ENCODE data around the gene NELL1. TPM values are rescaled to one million over a fixed set of nuclear protein-coding genes. Genes with fewer than 3 reads are reported as not detected.

NELL1 gene
- total and polyA plus RNA-seq, 10 donors = 0.20 TPM; not detected in 9

- H3K4me3 ChIP-seq = no peak overlapping the region
- no peaks in the 10 kb centered on the region for H3K27me3 ChIP-seq (replicated peaks in 1 of 7)
- no peak overlapping the region for H3K27ac ChIP-seq
- intact Hi-C loops (cut with DNase I; ENCODE audit: low total_unique reads) = no loop called here
- WGBS, 5 donors = 57 to 89% (median 70%) methylated on average over 4 of the region's 4 CpGs
- H3K9me3 ChIP-seq = peaks cover 0 to 28% (median 13%) of the 10 kb centered on the region in 8 donors
- H3K4me1 ChIP-seq = no peaks in the 10 kb centered on the region
- H3K36me3 ChIP-seq = no peaks in the 10 kb centered on the region
- TF ChIP-seq POLR2AphosphoS5 (IDR thresholded peaks at IDR 0.05) (no peak), POLR2A (IDR thresholded peaks at IDR 0.05) (no peak)
- TF ChIP-seq, protein P1, sequence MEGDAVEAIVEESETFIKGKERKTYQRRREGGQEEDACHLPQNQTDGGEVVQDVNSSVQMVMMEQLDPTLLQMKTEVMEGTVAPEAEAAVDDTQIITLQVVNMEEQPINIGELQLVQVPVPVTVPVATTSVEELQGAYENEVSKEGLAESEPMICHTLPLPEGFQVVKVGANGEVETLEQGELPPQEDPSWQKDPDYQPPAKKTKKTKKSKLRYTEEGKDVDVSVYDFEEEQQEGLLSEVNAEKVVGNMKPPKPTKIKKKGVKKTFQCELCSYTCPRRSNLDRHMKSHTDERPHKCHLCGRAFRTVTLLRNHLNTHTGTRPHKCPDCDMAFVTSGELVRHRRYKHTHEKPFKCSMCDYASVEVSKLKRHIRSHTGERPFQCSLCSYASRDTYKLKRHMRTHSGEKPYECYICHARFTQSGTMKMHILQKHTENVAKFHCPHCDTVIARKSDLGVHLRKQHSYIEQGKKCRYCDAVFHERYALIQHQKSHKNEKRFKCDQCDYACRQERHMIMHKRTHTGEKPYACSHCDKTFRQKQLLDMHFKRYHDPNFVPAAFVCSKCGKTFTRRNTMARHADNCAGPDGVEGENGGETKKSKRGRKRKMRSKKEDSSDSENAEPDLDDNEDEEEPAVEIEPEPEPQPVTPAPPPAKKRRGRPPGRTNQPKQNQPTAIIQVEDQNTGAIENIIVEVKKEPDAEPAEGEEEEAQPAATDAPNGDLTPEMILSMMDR (IDR thresholded peaks at IDR 0.05 in 8 of 11, conservative IDR thresholded peaks at IDR 0.05 in 3 of 11) = no peak
- no peak for DNase-seq
Measured at GRCh38 chr11:21494946-21495345, 825.6 kb downstream of the NELL1 start.

DNA sequence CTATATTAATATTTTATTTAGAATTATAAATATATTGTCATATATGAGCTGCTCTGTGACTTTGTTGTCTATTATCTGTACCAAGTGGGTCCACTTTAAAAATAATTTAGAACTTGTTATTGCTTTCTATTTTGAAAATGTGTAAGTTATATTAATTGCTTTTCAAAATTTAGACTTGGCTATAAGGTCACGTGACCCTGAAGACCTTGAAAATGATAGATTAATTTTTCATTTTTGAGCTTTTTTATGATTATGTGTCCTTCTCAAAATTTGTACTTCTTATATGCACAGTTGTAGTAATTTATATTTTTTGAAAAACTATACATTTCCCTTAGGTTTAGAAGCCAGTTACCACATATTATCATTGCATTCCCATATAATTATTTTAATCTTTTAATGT lies 826.5 kb downstream of the NELL1 start:
- Histone ChIP-seq H3K36me3 (no peaks in the 10 kb centered on the region), H3K4me3 (no peak overlapping the region), H3K27ac (no peak overlapping the region), H3K9me3 (peaks cover 0 to 19% (median 6%) of the 10 kb centered on the region in 8 donors), H3K4me1 (no peaks in the 10 kb centered on the region), H3K27me3 (replicated peaks in 1 of 7) (no peaks in the 10 kb centered on the region)
- WGBS, 5 donors = 88 to 96% (median 91%) methylated on average over 1 of the region's 1 CpG
- intact Hi-C loops (cut with DNase I; ENCODE audit: low total_unique reads) = no loop called here
- TF ChIP-seq POLR2AphosphoS5 (IDR thresholded peaks at IDR 0.05) (no peak), POLR2A (IDR thresholded peaks at IDR 0.05) (no peak)
- TF ChIP-seq, protein P1 (IDR thresholded peaks at IDR 0.05 in 8 of 11, conservative IDR thresholded peaks at IDR 0.05 in 3 of 11) = no peak
- no peak for DNase-seq

DNA sequence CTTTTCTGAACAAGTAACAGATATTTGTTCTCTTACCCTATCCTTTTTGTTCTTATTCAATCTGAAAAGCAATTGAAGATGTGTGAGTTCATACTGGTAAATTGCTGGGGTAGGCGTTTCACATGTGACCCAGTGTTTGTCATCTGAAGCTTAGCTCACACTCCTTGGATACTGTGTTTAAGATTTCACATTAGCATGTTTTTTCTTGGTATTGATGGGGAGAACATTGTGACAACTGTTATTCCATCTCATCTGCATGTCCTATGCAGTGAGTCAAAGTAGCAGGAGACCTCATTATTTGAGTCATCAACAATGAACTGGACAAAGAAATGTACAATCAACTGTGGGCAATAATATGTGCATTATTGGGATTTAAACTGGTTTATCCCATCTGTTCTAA lies 831.9 kb downstream of the NELL1 start:
- H3K4me1 ChIP-seq = no peaks in the 10 kb centered on the region
- no peaks in the 10 kb centered on the region for H3K27me3 ChIP-seq (replicated peaks in 1 of 7)
- 61 to 78% (median 72%) methylated on average over 1 of the region's 1 CpG for WGBS, 5 donors
- peaks cover 0 to 3% (median 0%) of the 10 kb centered on the region in 8 donors for H3K9me3 ChIP-seq
- no peak for DNase-seq
- no peak overlapping the region for H3K27ac ChIP-seq
- intact Hi-C loops (cut with DNase I; ENCODE audit: low total_unique reads) = no loop called here
- TF ChIP-seq POLR2AphosphoS5 (IDR thresholded peaks at IDR 0.05) = no peak
- TF ChIP-seq, protein P1 (IDR thresholded peaks at IDR 0.05 in 8 of 11, conservative IDR thresholded peaks at IDR 0.05 in 3 of 11) = no peak
- no peak for TF ChIP-seq POLR2A (IDR thresholded peaks at IDR 0.05)
- H3K36me3 ChIP-seq = no peaks in the 10 kb centered on the region
- H3K4me3 ChIP-seq = no peak overlapping the region

DNA sequence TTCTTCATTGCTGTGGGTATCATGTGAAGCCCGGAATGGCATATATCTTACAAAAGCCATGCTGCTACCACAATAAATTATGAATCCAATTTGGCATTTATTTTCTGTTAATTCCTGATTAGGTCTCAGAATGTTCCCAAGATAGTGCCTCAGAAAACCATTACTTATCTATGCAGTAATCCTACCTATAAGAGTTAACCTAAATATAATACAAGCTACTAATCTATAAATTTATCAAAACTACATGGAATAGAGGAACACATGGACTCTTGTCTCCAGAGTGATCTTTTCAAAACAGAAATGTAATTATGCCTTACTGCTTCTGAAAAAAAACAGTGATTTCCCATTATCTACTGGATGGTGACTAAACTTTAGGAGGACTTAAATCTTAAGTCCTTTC lies 835.7 kb downstream of the NELL1 start:
- Histone ChIP-seq H3K4me1 (no peaks in the 10 kb centered on the region), H3K36me3 (no peaks in the 10 kb centered on the region), H3K27ac (no peak overlapping the region), H3K9me3 (no peaks in the 10 kb centered on the region), H3K4me3 (no peak overlapping the region), H3K27me3 (replicated peaks in 1 of 7) (no peaks in the 10 kb centered on the region)
- intact Hi-C loops (cut with DNase I; ENCODE audit: low total_unique reads) = no loop called here
- no peak for DNase-seq
- no peak for TF ChIP-seq POLR2A (IDR thresholded peaks at IDR 0.05)
- no peak for TF ChIP-seq POLR2AphosphoS5 (IDR thresholded peaks at IDR 0.05)
- TF ChIP-seq, protein P1 (IDR thresholded peaks at IDR 0.05 in 8 of 11, conservative IDR thresholded peaks at IDR 0.05 in 3 of 11) = no peak
- 82 to 98% (median 85%) methylated on average over 1 of the region's 1 CpG for WGBS, 5 donors

All from spleen (tissue), 11 donors.